Skeletal muscle tissue (tissue), 4 donors: ENCODE data around the gene KRT25. TPM values are rescaled to one million over a fixed set of nuclear protein-coding genes. Genes with fewer than 3 reads are reported as not detected.

ENCODE experiments used
- H3K27ac ChIP-seq: one replicate; pipeline ENCODE4 v1.7.0; 2013; ENCODE audit warnings: mild to moderate bottlenecking, low read depth, low read length, inconsistent platforms
- H3K27me3 ChIP-seq, 3 donors: one replicate each; pipeline ENCODE4 v1.7.0; 2013; ENCODE audit warnings: low read length in 3 of 3; ENCODE audit not compliant: control insufficient read depth in 3 of 3, insufficient read depth in 3 of 3
- H3K36me3 ChIP-seq, 3 donors: one replicate each; pipeline ENCODE4 v1.7.0; 2013; ENCODE audit warnings: low read length in 3 of 3; ENCODE audit not compliant: control insufficient read depth in 3 of 3, insufficient read depth in 3 of 3
- H3K4me1 ChIP-seq, 3 donors: one replicate each; pipeline ENCODE4 v1.7.0; 2013; ENCODE audit warnings: low read length in 3 of 3, mild to moderate bottlenecking in 3 of 3; ENCODE audit not compliant: control insufficient read depth in 3 of 3, insufficient read depth in 3 of 3
- H3K4me3 ChIP-seq, 3 donors: one replicate each; pipeline ENCODE4 v1.7.0; 2013; ENCODE audit warnings: low read length in 3 of 3
- H3K9ac ChIP-seq, 3 donors: one replicate each; pipeline ENCODE4 v1.7.0; 2013; ENCODE audit warnings: low read length in 3 of 3, mild to moderate bottlenecking in 3 of 3, moderate library complexity in 2 of 3, low read depth in 1 of 3
- H3K9me3 ChIP-seq, 3 donors: one replicate each; pipeline ENCODE4 v1.7.0; 2013; ENCODE audit warnings: low read length in 3 of 3; ENCODE audit not compliant: control insufficient read depth in 3 of 3
- total RNA-seq: library from RNA; depleted of rRNA; stranded (reverse); fragments of >200 nt; gene quantifications from one replicate; pipeline ENCODE4 v1.2.3, GENCODE V29; 2014
- donor health status: Osteomylitis.

Gene KRT25
- total RNA-seq, result not detected

GRCh38 chr17:40755231-40755630 lies at the start of gene KRT25:
Gene KRT25, minus strand, starts transcription at chr17:40755331. Its CDS starts 60 bp downstream, at chr17:40755271.
- peaks cover 0 to 3% (median under 1%) of the 10 kb centered on the region in 3 donors for H3K9me3 ChIP-seq
- no peak within 1 kb of the TSS for H3K9ac ChIP-seq
- H3K27me3 ChIP-seq, result peaks cover 5 to 10% (median 8%) of the 10 kb centered on the region in 3 donors

GRCh38 chr17:40803617-40804082 lies 48.5 kb upstream of the KRT25 start:
- H3K9me3 ChIP-seq, result peaks cover 0 to 2% (median 0%) of the 10 kb centered on the region in 3 donors
- no peaks in the 10 kb centered on the region for H3K4me1 ChIP-seq
- no peak overlapping the region for H3K9ac ChIP-seq
- peaks cover 35 to 47% (median 40%) of the 10 kb centered on the region in 3 donors for H3K27me3 ChIP-seq
- H3K27ac ChIP-seq, result no peak overlapping the region
- H3K36me3 ChIP-seq, result no peaks in the 10 kb centered on the region
- no peak overlapping the region for H3K4me3 ChIP-seq

More at GRCh38 chr17:40755231-40755630, at the start of gene KRT25:
- H3K27ac ChIP-seq, result no peak within 1 kb of the TSS
- no peak within 1 kb of the TSS for H3K4me3 ChIP-seq
- H3K4me1 ChIP-seq, result no peaks in the 10 kb centered on the region
- no peaks in the 10 kb centered on the region for H3K36me3 ChIP-seq

GRCh38 chr17:40801157-40801556 lies 46.0 kb upstream of the KRT25 start:
- Histone ChIP-seq H3K9ac (no peak overlapping the region), H3K4me3 (no peak overlapping the region), H3K36me3 (no peaks in the 10 kb centered on the region), H3K9me3 (peaks cover 0 to 2% (median 0%) of the 10 kb centered on the region in 3 donors), H3K27me3 (peaks cover 29 to 37% (median 35%) of the 10 kb centered on the region in 3 donors), H3K4me1 (no peaks in the 10 kb centered on the region), H3K27ac (no peak overlapping the region)

GRCh38 chr17:40800381-40800780 lies 45.2 kb upstream of the KRT25 start:
- Histone ChIP-seq H3K9me3 (peaks cover 0 to 2% (median 0%) of the 10 kb centered on the region in 3 donors), H3K4me1 (no peaks in the 10 kb centered on the region), H3K4me3 (no peak overlapping the region), H3K27ac (no peak overlapping the region), H3K9ac (no peak overlapping the region), H3K27me3 (peaks cover 25 to 36% (median 32%) of the 10 kb centered on the region in 3 donors), H3K36me3 (no peaks in the 10 kb centered on the region)

GRCh38 chr17:40799859-40800258 lies 44.7 kb upstream of the KRT25 start, which contains the start of gene KRT28:
Gene KRT28, minus strand, starts transcription at chr17:40799959. Its CDS starts 66 bp downstream, at chr17:40799893.
- peaks cover 29 to 38% (median 30%) of the 10 kb centered on the region in 3 donors for H3K27me3 ChIP-seq
- H3K9me3 ChIP-seq, result no peaks in the 10 kb centered on the region
- no peak within 1 kb of the TSS for H3K27ac ChIP-seq
- H3K4me3 ChIP-seq, result no peak within 1 kb of the TSS
- H3K36me3 ChIP-seq, result no peaks in the 10 kb centered on the region
- no peak within 1 kb of the TSS for H3K9ac ChIP-seq
- H3K4me1 ChIP-seq, result no peaks in the 10 kb centered on the region

- Histone ChIP-seq H3K36me3 (no peaks in the 10 kb centered on the region), H3K9me3 (no peaks in the 10 kb centered on the region), H3K27me3 (peaks cover 22 to 32% (median 23%) of the 10 kb centered on the region in 3 donors), H3K27ac (no peak overlapping the region), H3K4me1 (no peaks in the 10 kb centered on the region), H3K4me3 (no peak overlapping the region), H3K9ac (no peak overlapping the region)
Observed at GRCh38 chr17:40796846-40797245, 41.7 kb upstream of the KRT25 start.

- peaks cover 20 to 23% (median 21%) of the 10 kb centered on the region in 3 donors for H3K27me3 ChIP-seq
- H3K4me3 ChIP-seq, result no peak overlapping the region
- H3K27ac ChIP-seq, result no peak overlapping the region
- no peak overlapping the region for H3K9ac ChIP-seq
- H3K9me3 ChIP-seq, result no peaks in the 10 kb centered on the region
- H3K4me1 ChIP-seq, result no peaks in the 10 kb centered on the region
- H3K36me3 ChIP-seq, result no peaks in the 10 kb centered on the region
Observed at GRCh38 chr17:40795019-40795667, 40.0 kb upstream of the KRT25 start.

- Histone ChIP-seq H3K9me3 (no peaks in the 10 kb centered on the region), H3K36me3 (no peaks in the 10 kb centered on the region), H3K27me3 (peaks cover 16 to 20% (median 17%) of the 10 kb centered on the region in 3 donors), H3K4me3 (no peak overlapping the region), H3K9ac (no peak overlapping the region), H3K4me1 (no peaks in the 10 kb centered on the region), H3K27ac (no peak overlapping the region)
Observed at GRCh38 chr17:40794466-40794865, 39.3 kb upstream of the KRT25 start.

DNA sequence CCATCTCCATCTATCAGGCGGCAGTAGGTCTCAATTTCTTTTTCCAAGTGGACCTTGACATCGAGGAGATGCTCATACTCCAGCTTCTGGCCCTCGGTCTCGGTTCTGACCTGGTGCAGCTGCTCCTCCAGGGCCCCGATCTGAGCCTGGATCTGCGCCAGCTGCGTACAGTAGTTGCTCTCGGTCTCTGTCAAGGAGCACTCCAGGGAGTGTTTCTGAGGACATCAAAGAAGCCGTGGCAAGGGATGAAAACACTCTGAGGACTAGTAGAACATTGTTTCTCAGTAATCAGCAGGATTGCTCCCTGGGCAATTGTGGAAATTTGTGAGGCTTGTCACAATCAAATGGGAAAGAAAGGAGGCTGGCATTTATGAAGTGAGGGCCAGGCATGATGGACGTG lies 38.7 kb upstream of the KRT25 start:
- Histone ChIP-seq H3K36me3 (no peaks in the 10 kb centered on the region), H3K27ac (no peak overlapping the region), H3K9ac (no peak overlapping the region), H3K4me3 (no peak overlapping the region), H3K4me1 (no peaks in the 10 kb centered on the region), H3K9me3 (no peaks in the 10 kb centered on the region), H3K27me3 (peaks cover 14 to 18% (median 15%) of the 10 kb centered on the region in 3 donors)

DNA sequence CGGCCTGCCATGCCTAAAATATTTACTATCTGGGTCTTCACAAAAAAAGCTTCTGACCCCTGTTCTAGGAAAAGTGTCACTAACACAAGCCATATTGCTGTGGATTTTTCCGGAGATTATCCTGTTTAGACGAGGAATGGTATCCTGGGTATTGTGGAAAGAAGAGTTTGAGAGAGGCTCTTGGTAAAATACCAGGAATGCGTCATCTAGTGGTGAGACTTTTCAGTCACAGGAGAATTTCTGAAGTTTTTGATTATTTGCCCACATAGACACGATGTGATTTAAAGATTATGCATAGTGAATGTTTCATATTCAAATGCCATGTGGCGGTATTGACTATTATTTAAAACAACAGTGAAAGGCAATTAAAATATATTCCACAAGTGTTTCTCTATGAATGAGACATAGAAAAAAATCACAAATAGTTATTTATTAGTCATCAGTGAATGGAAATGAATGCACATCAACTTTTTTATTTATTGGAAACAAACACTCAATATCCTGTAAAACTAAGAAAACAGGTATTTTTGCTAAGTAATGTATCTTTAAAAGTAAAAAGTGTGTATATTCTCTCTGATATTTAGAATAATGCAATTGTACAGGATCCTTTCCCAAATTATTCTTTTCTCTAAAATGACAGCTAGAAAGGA lies 36.8 kb upstream of the KRT25 start:
- Histone ChIP-seq H3K36me3 (no peaks in the 10 kb centered on the region), H3K27ac (no peak overlapping the region), H3K4me3 (no peak overlapping the region), H3K4me1 (no peaks in the 10 kb centered on the region), H3K9me3 (no peaks in the 10 kb centered on the region), H3K27me3 (peaks cover 11 to 14% (median 13%) of the 10 kb centered on the region in 3 donors), H3K9ac (no peak overlapping the region)
